ENCODE data around the gene LGMN.

Gene LGMN

DNA sequence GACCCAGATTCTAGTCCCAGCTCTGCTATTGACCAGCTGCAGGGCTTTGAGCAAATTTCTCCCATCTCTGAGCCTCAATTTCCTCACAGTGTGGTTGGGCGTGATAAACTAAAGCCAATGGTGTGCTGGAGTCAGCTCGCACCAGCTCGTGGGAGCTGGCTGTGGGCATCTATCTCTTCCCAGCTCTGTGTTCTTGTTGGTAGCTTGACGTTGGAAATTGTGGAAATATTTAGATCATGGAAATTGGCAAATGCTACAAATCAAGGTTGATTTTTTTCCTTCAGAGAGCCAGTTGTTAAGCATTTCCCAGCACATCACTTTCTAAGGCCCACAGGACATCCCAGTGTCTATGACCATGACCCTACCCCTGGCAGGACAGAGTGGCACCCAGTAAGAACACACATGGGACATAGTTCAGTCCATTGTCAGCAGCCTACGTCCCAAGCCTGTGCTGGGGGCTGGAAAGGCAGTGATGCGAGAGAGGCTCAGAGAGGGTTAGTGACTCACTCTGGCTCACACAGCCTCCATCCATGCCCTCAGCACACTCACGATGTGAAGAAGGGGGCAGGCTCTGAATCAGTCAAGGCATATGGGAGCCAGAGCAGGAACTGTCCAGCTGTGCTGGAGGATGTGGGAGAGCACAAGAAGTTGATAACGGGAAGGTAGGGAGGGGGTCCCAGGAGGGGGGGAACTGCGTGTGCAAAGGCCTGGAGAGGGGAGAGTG is 77.6 kb downstream of the LGMN start:
- no peak for DNase-seq

DNA sequence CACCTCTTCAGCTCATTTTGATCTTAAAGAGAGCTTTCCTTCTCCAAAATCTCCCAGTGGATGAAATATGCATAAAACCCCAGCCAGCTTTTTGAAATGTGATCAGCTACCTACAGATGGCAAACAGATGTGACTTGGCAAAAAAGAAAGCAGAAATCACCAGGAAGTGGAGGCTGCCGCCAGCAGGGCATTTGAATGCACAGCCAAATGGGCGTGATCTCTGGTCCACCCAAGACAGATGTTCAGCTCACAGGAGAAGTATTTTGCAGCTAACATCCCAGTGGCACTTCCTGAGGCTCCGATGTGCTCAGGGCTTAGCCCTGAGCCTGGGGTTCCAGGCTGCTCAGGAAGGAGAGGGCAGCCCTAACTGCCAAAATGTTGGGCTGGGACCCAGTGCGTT is 78.3 kb downstream of the LGMN start:
- no peak for DNase-seq

DNA sequence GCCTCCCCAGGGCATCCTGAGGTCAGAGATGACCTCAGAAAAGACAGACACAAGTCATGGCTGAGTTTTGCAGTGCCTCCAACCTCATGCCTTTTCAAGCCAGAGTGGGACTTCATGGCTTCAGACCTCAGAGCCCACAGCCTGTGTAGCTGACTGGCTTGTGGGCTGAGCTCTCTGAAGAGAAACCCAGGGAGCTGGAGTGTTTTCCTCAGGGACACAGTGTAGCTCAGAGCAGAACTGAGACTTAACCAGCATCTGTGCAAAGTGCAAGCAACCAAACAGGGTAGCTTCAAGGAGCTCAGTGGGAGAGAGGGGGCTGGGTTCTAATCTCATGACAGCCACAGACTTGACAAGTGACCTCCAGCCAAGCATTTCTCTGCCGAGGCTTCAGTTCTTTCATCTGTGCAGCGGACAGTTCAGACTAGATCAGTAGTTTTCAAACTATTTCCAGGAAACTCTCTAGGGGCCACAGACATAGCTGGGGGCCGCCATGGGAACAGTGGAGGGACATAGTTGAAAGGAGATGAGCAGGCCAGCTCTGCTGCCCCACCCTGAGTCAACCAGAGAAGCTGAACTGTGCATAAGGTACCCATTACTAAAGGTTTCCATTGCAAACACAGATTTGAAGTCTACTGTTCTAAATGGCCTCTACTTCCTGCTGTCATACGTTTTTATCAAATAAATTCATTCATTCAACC is 80.0 kb downstream of the LGMN start:
- no peak for DNase-seq

DNA sequence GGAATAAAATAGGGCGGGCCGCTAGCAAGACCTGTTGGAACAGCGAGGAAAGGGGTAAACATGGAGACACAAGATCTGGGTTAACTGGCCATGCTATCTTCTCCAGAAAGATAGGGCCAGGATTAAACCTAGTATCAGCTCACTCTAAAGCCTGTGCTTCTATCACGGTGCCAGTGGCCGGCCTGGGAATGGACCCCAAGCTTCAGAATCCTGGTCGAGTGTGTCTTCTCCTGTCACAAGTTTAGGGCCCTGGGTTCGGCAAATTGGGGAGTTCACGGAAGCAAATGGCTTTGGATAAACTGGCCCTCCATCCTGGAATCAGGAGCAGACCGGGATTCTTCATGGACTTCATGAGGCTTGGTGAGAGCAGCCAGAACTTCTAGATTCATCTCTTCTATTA is 82.2 kb downstream of the LGMN start:
- no peak for DNase-seq

DNA sequence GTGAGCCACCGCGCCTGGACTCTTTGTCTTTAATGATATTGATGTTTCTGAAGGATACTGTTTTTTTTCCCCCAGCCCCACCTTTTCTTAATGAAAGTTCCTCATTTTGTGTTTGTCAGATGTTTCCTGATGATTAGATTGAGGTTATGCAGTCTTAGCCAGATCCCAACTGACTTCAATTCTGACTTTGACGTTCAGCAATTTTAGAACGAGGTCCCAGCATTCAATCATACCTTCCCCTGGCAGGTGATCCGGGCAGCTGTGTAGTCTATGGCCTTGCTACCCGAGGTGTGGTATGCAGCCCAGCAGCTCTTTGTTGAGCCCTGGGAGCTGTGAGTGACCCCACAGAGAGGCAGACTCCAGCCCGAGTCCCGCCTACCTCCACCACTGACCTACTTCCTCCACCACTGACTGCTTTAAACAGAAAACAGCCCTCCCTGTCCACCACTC is 82.7 kb downstream of the LGMN start:
- no peak for DNase-seq

DNA sequence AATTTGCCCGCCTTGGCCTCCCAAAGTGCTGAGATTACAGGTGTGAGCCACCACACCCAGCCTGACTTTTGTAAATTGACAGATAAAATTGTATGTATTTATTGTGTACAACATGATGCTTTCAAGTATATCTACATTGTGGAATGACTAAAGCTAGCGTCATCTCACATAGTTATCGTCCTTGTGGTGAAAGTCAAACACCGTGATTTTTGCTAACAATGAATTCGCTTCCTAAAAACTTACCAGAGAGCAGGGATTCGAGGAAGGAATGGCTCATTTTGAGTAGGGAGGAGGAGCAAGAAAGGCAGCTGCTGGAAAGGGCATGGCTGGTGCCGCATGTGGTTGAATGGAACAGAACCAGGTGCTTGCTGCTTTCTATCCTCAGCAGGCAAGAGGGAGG is 85.4 kb downstream of the LGMN start:
- no peak for DNase-seq

DNA sequence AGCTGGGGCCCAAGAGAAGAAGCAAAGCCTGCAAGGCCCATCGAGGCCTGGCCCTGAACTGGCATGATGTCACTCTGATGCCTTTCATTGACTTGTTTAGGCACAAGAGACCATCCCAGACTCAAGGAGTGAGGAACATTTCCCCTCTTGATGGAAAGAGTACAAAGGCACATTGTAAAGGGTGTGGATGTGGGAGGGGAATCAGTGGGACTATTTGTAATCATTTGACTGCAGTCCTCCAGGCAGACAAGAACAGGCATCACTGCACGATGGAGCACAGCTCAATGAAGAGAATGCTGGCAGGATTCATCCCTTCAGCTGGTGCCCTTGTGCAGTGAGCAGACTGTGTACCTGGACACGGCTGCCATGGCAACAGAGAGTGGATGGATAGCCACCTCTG is 87.9 kb downstream of the LGMN start:
- no peak for DNase-seq

DNA sequence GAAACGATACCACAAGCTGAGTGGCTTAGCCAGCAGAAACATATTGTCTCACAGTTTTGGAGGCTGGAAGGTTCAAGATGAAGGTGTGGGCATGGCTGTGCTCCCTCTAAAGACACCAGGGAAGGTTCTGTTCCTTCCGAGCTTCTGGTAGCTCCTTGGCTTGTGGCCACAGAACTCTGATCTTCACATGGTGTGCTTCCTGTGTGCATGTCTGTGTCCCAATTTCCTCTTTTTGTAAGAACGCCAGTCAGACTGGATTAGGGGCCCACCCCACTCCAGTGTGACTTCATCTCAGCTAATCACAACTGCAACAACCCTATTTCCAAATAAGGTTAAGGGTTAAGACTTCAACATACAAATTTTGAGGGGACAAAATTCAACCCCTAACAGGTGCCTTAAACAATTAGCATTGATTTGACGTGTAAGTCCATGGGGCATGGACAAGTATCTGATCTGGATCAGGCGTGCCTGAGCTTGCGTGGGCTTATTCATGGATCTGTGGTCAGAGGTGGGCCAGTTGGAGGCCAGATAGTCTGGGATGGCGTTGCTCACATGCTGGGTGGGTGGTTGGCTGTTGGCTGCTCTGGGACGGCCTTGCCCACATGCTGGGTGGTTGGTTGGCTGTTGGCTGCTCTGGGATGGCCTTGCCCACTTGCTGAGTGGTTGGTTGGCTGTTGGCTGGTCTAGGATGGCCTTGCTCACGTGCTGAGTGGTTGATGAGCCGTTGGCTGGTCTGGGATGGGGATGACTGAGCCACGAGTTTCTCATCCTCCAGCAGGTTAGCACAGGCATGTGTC is 88.5 kb downstream of the LGMN start:
- DNase-seq, result no peak

DNA sequence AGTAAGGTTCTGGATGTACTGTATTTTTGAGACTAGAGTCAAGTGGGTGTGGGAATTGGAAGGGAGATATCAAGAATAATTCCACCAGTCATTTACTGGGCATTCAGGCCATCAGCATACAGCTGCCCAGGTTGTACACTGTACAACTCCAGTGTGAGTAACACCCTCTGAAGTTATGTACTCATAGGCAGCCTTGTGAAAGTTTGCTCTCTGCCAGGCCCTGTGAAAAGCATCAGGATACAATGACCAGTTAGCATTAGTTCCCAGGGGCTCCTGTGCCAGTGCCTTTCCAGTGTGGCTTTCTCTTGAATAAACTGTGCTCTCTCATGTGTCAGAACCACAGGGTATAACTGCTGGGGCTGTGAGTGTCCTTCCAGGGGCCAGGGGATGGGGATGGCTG is 89.7 kb downstream of the LGMN start:
- DNase-seq, result no peak

DNA sequence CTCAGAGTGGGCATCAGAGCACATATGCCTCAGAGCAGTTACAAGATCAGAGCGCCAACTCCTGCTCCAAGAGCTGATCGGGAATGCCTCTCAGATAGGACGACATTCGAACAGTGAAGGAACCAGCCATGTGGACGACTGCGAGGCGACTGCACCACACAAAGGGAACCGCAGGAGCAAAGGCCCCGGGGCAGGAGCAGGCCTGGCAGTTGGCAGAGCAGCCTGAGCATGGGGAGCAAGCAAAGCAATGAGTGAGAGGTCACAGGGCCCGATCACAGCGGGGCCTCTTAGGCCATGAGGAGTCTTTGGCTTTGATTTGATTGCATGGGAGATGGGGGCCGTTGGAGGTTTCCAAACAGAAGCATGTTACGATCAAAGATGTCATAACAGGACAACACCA is 90.3 kb downstream of the LGMN start:
- no peak for DNase-seq

DNA sequence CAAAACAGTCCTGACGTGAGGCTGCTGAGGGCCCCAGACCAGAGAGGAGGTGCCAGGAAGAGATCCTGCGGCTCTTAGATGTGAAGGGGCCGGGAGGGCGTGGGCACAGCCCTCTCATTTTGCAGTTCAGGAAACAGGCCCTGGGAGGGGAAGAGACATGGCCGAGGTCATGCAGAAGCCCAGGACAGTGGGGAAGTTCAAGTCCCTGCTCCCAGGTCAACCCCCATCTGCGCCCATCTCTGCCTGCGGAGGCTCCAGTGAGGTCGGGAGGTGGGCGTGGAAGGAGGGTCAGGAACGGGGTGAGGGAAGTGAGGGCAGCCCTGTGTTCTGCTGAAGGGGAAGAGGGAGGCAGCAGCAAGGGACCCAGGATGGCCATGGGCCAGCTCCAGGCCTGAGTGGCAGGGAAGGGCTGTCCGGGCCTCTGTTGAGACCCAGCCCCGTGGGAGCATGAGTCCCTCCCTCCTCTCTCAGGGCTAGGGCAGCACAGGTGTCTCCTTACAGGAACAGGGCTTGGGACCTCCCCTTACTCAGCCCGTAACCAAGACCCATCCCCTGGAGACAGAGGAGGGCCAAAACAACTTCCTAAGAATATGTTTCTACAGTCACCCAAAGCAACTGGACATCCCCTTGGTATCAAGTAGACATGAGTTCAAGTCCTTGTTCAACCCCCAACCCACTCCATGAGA is 90.8 kb downstream of the LGMN start:
- no peak for DNase-seq

DNA sequence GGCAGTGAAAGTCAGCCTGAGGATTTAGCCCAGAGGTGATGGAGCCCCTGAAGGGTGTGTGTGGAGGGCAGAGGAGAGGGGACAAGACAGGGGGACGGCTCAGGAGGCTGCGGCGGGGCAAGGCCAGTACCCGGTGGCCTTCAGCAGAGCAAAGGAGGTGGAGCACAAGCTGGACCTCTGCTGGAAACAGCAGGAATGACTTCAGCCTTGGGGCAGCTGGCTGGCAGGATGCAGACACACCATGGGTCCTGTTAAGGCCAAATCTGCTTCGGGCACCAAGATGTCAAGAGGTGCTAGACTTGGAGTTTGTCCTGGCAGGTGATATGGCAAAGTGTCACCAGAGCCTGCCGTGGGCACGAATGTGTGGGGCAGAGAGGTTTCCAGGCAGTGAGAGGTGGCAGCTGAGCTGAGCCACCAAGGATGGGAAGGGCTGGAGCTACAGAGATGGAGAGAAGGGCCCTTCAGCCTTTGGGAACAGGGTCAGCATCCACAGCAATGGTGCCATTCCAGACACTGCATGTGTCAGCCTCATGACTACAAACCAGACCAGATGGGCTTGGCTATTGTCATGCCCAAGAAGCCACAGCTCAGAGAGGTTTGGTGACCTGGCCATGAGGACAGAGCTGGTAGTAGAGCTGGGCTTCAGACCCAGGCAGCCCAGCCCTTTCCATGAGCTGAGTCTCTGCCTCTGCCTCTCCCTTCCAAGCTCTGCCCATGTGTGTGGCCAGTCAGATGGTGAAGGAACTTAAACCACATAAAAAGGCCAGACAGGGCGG is 91.9 kb downstream of the LGMN start:
- no peak for DNase-seq

DNA sequence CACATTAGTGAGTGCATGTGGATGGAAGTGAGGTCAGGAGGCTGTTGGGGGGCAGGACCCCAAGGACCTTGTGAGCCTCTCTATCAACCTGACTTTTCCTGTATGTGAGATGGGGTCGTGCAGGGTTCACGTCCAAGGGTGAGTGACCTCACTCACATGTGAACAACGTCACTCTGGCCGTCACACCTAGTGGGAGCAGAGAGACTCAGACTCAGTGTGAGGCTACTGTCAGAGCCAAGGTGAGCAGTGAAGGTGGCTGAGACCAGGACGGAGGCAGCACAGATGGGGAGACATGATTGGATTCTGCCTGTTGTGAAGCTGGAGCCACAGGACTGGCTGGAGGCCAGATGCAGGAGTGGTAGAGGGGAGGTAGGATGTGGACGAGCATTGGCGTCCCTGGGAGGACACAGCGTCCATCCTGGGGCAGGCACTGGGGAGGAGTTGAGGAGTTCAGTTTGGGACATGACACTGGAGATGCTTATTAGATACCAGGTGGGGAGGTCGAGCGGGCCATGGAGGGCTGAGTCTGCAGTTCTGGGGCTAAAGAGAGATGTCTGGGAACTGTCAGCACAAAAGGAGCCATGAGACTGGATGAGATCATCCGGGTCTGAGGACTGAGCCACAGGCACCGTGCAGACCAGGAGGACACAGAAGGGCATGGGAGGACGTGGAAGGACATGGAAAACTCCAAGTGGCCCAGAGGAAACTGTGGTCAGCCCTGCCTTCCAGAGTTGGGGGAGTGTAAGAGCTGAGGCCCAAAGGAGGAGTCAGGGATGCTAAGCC is 92.8 kb downstream of the LGMN start:
- DNase-seq, result no peak

DNA sequence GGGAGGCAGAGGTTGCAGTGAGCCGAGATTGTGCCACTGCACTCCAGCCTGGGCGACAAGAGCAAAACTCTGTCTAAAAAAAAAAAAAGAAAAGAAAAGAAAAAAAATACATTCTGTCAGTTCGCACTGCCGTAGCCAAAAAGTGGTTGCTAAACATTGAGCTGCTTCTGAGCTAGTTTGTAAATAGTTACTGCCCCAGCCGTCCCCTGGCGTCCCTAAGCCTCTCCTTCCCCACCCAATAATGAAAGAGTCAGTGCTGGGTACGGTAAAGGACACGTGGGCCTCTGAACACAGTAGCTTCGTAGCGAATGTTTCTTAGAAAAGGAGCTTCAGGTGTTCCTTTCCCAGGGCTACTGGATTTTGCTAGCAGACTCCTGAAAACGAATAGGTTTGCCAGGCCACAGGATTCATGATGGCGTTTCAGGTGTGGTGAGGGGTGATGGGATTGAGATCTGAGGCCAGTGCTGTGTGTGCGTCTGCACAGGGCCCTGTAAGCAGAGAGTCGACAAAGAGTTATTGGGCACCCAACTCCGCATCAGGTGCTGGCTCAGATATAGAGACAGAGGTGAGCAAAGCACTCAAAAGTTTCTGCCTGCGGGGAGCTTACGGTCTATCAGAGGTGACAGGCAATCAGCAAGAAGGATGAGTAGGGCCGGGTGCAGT is 94.1 kb downstream of the LGMN start:
- DNase-seq, result no peak
